Measurements from ENCODE around the gene SPECC1L.
A peak's percentile ranks its signal among the peaks of the same experiment; 100 is the strongest.

The SPECC1L gene, protein sequence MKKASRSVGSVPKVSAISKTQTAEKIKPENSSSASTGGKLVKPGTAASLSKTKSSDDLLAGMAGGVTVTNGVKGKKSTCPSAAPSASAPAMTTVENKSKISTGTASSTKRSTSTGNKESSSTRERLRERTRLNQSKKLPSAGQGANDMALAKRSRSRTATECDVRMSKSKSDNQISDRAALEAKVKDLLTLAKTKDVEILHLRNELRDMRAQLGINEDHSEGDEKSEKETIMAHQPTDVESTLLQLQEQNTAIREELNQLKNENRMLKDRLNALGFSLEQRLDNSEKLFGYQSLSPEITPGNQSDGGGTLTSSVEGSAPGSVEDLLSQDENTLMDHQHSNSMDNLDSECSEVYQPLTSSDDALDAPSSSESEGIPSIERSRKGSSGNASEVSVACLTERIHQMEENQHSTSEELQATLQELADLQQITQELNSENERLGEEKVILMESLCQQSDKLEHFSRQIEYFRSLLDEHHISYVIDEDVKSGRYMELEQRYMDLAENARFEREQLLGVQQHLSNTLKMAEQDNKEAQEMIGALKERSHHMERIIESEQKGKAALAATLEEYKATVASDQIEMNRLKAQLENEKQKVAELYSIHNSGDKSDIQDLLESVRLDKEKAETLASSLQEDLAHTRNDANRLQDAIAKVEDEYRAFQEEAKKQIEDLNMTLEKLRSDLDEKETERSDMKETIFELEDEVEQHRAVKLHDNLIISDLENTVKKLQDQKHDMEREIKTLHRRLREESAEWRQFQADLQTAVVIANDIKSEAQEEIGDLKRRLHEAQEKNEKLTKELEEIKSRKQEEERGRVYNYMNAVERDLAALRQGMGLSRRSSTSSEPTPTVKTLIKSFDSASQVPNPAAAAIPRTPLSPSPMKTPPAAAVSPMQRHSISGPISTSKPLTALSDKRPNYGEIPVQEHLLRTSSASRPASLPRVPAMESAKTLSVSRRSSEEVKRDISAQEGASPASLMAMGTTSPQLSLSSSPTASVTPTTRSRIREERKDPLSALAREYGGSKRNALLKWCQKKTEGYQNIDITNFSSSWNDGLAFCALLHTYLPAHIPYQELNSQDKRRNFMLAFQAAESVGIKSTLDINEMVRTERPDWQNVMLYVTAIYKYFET

DNA sequence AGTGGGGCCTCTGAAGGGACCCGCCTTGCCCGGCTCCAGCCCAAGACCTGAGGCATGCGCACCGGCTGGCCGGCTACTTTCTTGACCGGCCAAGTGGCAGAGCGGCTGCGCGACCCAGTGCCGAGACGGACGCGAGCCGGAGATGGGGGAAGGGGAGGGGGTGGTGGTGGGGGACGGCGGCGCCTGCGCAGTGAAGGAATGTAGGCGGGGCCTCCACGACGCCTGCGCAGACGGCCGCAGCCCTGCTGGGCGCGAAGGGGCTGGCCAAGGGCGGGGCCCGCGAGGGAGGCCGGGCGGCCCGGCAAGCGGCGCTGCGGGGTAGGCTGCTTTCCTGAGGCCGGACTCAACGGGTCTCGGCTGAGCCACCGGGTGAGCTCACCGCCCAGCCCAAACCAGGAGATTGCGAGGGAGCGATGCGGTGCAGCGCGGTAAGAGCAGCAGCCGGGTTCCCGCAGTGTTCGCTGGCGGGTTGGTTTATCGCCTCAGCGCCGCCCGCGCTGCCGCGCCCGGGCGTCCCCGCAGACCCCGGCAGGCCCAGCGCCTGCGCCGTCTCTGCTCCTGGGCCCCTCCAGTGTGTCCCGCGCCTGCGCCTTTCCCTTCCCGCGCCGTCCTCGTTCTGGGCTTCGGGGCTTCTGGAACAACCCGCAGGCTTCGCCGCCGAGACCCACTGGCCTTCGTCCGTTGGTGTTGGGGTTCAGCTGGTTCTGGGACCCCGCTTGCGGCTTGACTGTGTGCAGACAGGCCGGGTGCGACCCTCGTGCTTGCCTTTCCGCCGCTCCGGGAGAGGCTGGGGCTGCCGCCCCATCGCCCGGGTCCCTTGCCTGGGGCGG, at the start of gene SPECC1L:
SPECC1L (plus strand) TSS at position 276 of the 830 bp plus-strand sequence. CDS start 31,401 bp downstream, outside the sequence.
- DNase-seq (ENCODE audit: low read depth, low spot score) = peak; percentile 93
- in situ Hi-C loops (cut with HindIII; ENCODE audit: low sequenced_read_pairs) = no loop called here
- TF ChIP-seq, protein P1, sequence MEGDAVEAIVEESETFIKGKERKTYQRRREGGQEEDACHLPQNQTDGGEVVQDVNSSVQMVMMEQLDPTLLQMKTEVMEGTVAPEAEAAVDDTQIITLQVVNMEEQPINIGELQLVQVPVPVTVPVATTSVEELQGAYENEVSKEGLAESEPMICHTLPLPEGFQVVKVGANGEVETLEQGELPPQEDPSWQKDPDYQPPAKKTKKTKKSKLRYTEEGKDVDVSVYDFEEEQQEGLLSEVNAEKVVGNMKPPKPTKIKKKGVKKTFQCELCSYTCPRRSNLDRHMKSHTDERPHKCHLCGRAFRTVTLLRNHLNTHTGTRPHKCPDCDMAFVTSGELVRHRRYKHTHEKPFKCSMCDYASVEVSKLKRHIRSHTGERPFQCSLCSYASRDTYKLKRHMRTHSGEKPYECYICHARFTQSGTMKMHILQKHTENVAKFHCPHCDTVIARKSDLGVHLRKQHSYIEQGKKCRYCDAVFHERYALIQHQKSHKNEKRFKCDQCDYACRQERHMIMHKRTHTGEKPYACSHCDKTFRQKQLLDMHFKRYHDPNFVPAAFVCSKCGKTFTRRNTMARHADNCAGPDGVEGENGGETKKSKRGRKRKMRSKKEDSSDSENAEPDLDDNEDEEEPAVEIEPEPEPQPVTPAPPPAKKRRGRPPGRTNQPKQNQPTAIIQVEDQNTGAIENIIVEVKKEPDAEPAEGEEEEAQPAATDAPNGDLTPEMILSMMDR (IDR thresholded peaks at IDR 0.05; ENCODE audit: low read depth, low read length) = no peak
- peak within 1 kb of the TSS; percentile 97 for H3K4me3 ChIP-seq (ENCODE audit: low read depth, low read length)

DNA sequence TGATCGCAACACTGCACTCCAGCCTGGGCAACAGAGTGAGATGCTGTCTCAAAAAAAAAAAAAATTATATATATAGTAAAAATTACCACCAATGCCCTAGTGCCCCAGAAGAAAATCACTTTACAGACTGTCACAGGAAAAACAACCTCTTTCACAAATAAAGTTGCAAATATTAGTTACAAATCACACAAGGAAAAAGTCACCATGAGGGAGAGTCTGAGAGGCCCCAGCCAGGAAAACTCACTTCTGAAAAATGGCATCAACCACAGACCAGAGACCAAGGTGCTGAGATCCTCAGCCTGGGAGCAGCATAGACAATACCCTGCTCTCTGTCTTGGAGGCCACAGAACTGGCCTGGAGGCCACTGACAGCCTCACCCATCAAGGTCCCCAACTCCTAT, 46.2 kb upstream of the SPECC1L start:
- in situ Hi-C loops (cut with HindIII; ENCODE audit: low sequenced_read_pairs) = no loop called here
- TF ChIP-seq, protein P1 (IDR thresholded peaks at IDR 0.05; ENCODE audit: low read depth, low read length) = no peak

DNA sequence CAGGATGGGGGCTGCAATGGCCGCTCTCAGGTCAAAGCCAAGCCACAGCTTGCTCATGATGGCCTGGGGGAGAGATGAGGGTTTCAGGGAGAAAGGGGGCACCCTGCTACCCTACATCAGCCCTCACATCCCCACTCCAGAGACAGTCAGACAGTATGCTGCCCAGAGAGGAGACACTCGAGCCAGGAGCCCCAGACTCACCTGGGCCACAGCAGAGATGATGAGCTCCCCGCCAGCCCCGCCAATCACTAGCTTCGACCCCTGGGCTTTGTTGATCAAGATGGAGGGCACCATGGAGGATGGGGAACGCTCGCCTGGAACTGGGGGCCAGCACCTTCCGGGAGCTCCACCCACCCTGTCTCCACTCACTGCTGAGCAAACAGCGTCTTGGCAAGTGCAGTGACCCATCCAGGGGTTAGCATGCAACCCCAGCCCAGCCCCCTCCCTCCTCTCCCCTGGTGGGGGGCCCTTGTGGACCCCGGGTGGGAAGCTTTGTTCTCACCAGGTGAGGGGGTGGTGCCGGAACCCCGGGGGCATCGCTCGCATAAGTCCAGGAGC, 45.5 kb upstream of the SPECC1L start:
- no peak for DNase-seq (ENCODE audit: low read depth, low spot score)
- TF ChIP-seq, protein P1 (IDR thresholded peaks at IDR 0.05; ENCODE audit: low read depth, low read length) = no peak
- no peak overlapping the region for H3K4me3 ChIP-seq (ENCODE audit: low read depth, low read length)
- in situ Hi-C loops (cut with HindIII; ENCODE audit: low sequenced_read_pairs) = no loop called here

More for the DNA sequence above, 46.2 kb upstream of the SPECC1L start:
- DNase-seq (ENCODE audit: low read depth, low spot score) = no peak
- no peak overlapping the region for H3K4me3 ChIP-seq (ENCODE audit: low read depth, low read length)

DNA sequence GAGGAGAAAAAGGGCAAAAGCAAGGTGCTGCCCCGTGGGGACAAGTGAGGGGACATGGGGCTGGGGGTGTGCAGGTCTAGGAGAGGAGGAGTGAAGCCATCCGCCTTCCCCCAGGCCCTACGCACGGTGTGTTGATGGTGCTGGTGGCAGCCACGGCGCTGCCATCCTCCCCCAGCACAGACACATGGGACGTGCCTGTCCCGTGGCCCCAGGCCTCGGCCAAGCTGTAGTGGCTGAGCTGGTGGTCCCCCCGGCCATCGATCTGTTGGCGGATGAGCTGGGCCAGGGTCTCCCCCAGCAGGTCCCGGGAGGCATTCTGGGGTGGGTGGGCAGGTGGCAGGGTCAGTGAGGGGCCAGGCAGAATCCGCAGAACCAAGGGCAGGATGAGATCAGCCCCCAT, 44.7 kb upstream of the SPECC1L start:
- in situ Hi-C loops (cut with HindIII; ENCODE audit: low sequenced_read_pairs) = no loop called here
- H3K4me3 ChIP-seq (ENCODE audit: low read depth, low read length) = no peak overlapping the region
- no peak for DNase-seq (ENCODE audit: low read depth, low spot score)
- TF ChIP-seq, protein P1 (IDR thresholded peaks at IDR 0.05; ENCODE audit: low read depth, low read length) = no peak

DNA sequence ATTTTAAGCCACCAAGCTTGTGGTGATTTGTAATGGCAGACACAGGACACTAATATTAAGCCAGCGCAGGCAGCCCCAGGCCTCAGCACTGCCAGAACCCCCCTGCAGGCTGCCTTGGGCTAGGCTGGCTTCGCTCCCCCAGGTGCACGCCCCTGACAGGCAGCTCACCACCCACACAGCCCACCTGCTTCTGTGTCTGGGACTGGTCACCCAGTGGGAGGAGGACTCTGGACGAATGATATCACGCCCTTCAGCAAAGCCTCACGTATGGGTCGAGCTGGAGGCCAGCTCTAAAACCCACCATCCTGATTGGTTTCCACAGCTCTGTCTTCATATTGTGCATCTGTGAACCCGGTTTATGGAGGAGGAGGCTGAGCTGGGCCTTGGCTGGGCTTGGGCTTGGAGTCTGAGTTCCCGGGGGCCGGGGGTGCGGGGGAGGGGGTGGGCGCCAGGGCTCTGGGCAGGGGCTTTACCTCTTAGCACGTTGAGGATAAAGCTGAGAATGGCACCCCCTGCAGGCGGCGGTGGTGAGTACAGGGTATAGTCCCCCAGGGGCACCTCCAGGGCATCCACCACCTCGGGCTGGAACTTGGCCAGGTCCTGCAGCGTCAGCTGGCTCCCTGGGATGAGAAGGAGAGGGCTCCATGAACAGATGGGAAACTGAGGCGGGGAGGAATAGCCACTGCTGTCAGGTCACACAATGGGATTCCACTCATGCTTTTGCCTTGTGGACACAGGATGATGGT, 39.5 kb upstream of the SPECC1L start:
- in situ Hi-C loops (cut with HindIII; ENCODE audit: low sequenced_read_pairs) = no loop called here
- no peak for DNase-seq (ENCODE audit: low read depth, low spot score)
- H3K4me3 ChIP-seq (ENCODE audit: low read depth, low read length) = no peak overlapping the region
- TF ChIP-seq, protein P1 (IDR thresholded peaks at IDR 0.05; ENCODE audit: low read depth, low read length) = peak; percentile 31

Data from astrocyte of the spinal cord (primary cell).